Medulla oblongata (tissue), 1 donor: ENCODE measurements around the gene QKI.

Source experiments
- DNase-seq: peaks from one replicate; pipeline ENCODE4 v3.0.0-alpha.2; 2015; ENCODE audit errors: extremely low spot score

The QKI gene

GRCh38 chr6:163613668-163614067 is 199.2 kb downstream of the QKI start:
- no peak for DNase-seq

GRCh38 chr6:163616452-163616851 is 201.9 kb downstream of the QKI start:
- no peak for DNase-seq

DNA sequence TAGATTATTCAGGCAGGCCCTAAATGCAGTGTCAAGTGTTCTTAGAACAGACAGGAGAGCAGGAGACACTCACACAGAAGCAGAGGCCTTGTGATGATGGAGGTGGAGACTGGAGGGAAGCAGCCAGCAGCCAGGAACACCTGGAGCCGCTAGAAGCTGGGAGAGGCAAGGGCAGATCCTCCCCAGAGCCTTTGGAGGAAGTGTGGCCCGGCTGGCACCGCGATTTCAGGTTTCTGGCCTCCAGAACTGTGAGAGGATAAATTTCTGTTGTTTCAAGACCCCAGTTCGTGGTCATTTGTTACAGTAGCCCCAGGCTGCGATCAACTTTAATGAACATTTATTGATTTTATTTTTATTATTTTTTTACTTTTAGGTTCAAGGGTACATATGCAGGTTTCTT is 203.0 kb downstream of the QKI start:
- no peak for DNase-seq

DNA sequence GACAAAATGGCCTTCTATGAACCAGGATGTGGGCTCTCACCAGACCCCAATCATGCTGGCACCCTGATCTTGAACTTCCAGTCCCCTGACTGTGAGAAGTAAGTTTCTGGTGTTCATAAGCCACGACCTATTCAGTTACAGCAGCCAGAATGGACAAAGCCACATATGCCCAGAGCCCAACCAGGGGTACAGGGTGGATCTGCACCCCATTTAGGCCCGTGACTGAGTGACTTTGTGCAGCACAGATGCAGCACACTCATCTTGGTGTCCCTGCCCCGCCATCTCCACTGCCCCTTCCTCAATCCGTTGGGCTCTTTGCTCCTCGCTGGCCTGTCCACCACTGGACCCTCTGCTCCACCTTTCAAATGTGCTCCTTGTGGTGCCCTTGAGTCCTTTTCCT is 205.6 kb downstream of the QKI start:
- no peak for DNase-seq

- DNase-seq = no peak
Observed at GRCh38 chr6:163620670-163621330, 206.3 kb downstream of the QKI start.

- DNase-seq = no peak
Observed at GRCh38 chr6:163625265-163625664, 210.7 kb downstream of the QKI start.

DNA sequence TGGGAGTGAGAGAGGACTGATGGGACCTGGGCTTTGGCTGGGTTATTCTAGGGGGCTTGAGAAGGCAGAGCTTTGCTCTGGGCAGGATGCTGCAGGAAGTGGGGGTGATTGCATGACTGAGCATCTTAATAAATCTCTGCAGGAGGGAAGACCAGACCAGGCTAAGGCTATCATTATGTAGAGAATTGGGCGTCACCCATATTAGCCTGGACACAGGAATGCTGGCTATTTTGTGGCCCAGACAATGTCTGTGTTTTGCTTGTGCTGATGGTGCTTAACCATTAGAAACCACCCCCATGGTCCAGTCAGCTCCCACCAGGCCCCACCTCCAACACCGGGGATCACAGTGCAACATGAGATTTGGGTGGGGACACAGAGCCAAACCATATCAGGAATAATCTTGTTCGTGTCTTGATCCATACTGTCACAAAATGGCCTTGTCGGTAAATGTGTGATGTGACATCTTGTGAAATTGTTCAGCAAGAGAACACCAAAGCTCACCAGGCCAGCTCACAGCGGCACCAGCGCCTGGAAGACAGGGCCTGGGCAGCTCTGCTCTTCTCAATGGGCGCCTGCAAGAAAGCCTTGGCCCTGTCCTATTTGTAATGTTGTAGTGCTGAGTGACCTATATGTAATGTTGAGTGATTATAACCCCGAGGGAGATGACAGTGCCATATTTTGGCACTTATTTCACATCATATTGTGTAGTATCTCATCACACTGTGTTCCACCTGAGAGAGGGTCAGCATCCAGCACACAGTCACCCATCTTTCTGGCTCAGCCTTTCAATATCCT is 211.8 kb downstream of the QKI start:
- DNase-seq = no peak

DNA sequence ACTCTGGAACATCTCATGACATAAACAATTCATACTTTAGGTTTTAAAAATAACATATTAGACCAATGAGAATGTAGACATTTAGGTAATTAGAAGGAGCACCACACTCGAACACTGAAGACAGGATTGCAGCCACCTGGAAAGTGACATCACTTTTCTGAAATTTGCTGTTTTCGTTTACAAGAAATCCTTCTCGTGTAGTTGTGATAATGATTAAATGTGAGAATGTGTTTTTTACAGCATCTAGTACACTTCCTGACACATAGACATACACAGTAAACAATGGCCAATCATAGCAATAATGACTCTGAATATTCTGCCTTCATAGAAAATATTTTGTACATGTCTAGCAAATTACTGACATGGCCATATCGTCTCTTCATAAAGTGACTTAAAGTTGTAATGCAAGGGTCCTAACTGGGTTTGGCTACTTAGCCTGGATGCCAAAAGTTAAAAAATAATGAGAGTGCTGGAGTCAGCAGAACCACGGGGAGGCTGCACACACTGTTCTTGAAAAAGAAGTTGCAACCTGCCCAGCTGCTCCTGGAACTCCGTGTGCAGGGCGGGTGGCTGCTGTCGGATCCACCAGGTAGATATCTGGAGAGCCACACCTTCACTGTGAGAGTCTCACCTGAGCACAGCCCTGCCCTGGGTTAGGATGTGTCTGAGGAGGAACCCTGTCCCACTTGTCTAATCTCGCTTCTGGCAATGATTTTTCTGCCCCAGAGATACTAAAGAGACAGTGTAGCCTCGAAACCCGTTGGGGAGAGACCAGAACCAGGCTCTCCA is 212.9 kb downstream of the QKI start:
- no peak for DNase-seq
